ENCODE results near the gene SPIRE1. TPM values are rescaled to one million over a fixed set of nuclear protein-coding genes. Genes with fewer than 3 reads are reported as not detected.
"Not testable (repeated sequence)": the region's sequence is repeated elsewhere in the genome, so short reads cannot be mapped to it uniquely, and the experiment has no call there.

SPIRE1 gene
- total RNA-seq, 1 donor from 2014 or later = 49.2 TPM

DNA sequence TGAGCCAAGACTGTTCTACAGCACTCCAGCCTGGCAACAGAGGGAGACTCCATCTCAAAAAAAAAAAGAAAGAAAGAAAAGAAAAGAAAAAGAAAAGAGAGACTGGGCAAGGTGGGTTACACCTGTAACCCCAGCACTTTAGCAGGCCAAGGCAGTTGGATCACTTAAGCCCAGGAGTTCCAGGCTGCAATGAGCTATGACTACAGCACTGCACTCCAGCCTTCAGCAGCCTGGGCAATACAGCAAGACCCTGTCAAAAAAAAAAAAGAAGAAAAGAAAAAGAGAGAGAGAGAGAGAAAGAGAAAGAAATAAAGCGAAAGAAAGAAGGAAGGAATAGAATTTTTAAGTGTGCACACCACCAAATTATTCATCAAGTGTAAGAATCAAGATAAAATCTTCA is 2.9 kb downstream of the SPIRE1 start:
- no peak for DNase-seq (ENCODE audit: low read depth)
- H3K27me3 ChIP-seq (ENCODE audit: control insufficient read depth, insufficient read depth, low read length) = no peaks in the 10 kb centered on the region
- no peak for TF ChIP-seq CTCF (IDR thresholded peaks at IDR 0.05; ENCODE audit: insufficient read depth, low read length, poor library complexity, severe bottlenecking)
- no peak overlapping the region for H3K4me3 ChIP-seq (ENCODE audit: low read depth, low read length)
- no peaks in the 10 kb centered on the region for H3K36me3 ChIP-seq (ENCODE audit: control insufficient read depth, insufficient read depth, low read length)

- TF ChIP-seq CTCF (IDR thresholded peaks at IDR 0.05; ENCODE audit: insufficient read depth, low read length, poor library complexity, severe bottlenecking) = no peak
- no peaks in the 10 kb centered on the region for H3K36me3 ChIP-seq (ENCODE audit: control insufficient read depth, insufficient read depth, low read length)
- H3K4me3 ChIP-seq (ENCODE audit: low read depth, low read length) = no peak overlapping the region
These were observed 5.0 kb downstream of the SPIRE1 start for GRCh38 chr18:12652861-12653401.

GRCh38 chr18:12651651-12652050 is 6.3 kb downstream of the SPIRE1 start:
- Histone ChIP-seq H3K4me3 (ENCODE audit: low read depth, low read length) (no peak overlapping the region), H3K36me3 (ENCODE audit: control insufficient read depth, insufficient read depth, low read length) (no peaks in the 10 kb centered on the region), H3K27me3 (ENCODE audit: control insufficient read depth, insufficient read depth, low read length) (no peaks in the 10 kb centered on the region)
- DNase-seq (ENCODE audit: low read depth) = no peak
- TF ChIP-seq CTCF (IDR thresholded peaks at IDR 0.05; ENCODE audit: insufficient read depth, low read length, poor library complexity, severe bottlenecking) = no peak

More at GRCh38 chr18:12652861-12653401, 5.0 kb downstream of the SPIRE1 start:
- no peaks in the 10 kb centered on the region for H3K27me3 ChIP-seq (ENCODE audit: control insufficient read depth, insufficient read depth, low read length)
- no peak for DNase-seq (ENCODE audit: low read depth)

GRCh38 chr18:12647773-12648172 is 10.1 kb downstream of the SPIRE1 start:
- Histone ChIP-seq H3K4me3 (ENCODE audit: low read depth, low read length) (no peak overlapping the region), H3K36me3 (ENCODE audit: control insufficient read depth, insufficient read depth, low read length) (no peaks in the 10 kb centered on the region), H3K27me3 (ENCODE audit: control insufficient read depth, insufficient read depth, low read length) (no peaks in the 10 kb centered on the region)
- DNase-seq (ENCODE audit: low read depth) = no peak
- no peak for TF ChIP-seq CTCF (IDR thresholded peaks at IDR 0.05; ENCODE audit: insufficient read depth, low read length, poor library complexity, severe bottlenecking)

- Histone ChIP-seq H3K27me3 (ENCODE audit: control insufficient read depth, insufficient read depth, low read length) (no peaks in the 10 kb centered on the region), H3K4me3 (ENCODE audit: low read depth, low read length) (no peak overlapping the region), H3K36me3 (ENCODE audit: control insufficient read depth, insufficient read depth, low read length) (no peaks in the 10 kb centered on the region)
- TF ChIP-seq CTCF (IDR thresholded peaks at IDR 0.05; ENCODE audit: insufficient read depth, low read length, poor library complexity, severe bottlenecking) = no peak
- no peak for DNase-seq (ENCODE audit: low read depth)
These were observed 12.1 kb downstream of the SPIRE1 start for GRCh38 chr18:12645751-12646203.

DNA sequence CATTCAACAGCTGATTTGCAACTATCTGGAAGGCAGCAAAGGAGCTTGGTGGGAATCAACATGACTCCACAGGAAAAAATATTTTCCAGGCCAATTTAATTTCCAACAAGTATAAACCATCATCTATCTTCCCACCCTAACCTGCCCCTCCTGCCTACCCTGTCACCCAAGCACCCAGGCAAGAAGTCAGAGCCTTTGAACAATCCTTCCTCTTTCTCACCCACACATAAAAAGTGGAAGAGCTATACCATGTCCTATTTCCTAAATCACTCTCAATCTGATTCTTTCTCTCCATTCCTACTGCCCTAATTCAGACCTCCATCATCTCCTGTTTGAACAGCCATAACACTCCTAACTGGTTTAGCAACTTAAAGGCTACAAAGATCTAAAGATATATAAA is 12.7 kb downstream of the SPIRE1 start:
- no peaks in the 10 kb centered on the region for H3K36me3 ChIP-seq (ENCODE audit: control insufficient read depth, insufficient read depth, low read length)

DNA sequence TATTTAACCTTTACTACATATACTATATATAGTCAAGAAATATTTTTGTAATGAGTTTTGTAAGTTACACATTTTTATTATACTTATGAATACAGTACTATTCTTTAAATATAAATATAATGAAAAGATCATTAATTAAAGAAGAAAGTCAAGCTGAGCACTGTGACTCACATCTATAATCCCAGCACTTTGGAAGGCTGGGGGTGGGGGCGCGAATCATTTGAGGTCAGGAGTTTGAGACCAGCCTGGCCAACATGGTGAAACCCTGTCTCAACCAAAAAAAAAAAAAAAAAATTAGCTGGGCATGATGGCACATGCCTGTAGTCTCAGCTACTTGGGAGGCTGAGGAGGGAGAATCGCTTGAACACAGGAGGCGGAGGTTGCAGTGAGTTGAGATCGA is 14.2 kb downstream of the SPIRE1 start:
- DNase-seq (ENCODE audit: low read depth); H3K4me3 ChIP-seq (ENCODE audit: low read depth, low read length); H3K27me3 ChIP-seq (ENCODE audit: control insufficient read depth, insufficient read depth, low read length); H3K36me3 ChIP-seq (ENCODE audit: control insufficient read depth, insufficient read depth, low read length): not testable (repeated sequence)

More for the DNA sequence above, 12.7 kb downstream of the SPIRE1 start:
- Histone ChIP-seq H3K27me3 (ENCODE audit: control insufficient read depth, insufficient read depth, low read length) (no peaks in the 10 kb centered on the region), H3K4me3 (ENCODE audit: low read depth, low read length) (no peak overlapping the region)
- TF ChIP-seq CTCF (IDR thresholded peaks at IDR 0.05; ENCODE audit: insufficient read depth, low read length, poor library complexity, severe bottlenecking) = no peak
- DNase-seq (ENCODE audit: low read depth) = no peak
